IMR-90 (cell line): ENCODE measurements around the gene STYXL1. TPM values are rescaled to one million over a fixed set of nuclear protein-coding genes. Genes with fewer than 3 reads are reported as not detected.
"Not testable (repeated sequence)": the region's sequence is repeated elsewhere in the genome, so short reads cannot be mapped to it uniquely, and the experiment has no call there.

Experiments
- ATAC-seq: fragments of 200-7000 bp; cut with Tn5 transposase; 2 replicates; pipeline ENCODE4 v1.9.1; 2020; ENCODE audit warnings: low read depth, mild to moderate bottlenecking, moderate library complexity
- BruUV-seq: library from RNA; stranded (reverse); fragments of 400-500 nt; replicated peaks from 2 replicates; lab custom pipeline; 2021; lab: Mats Ljungman, UMichigan
- CTCF ChIA-PET: fragments of 300-600 bp; formaldehyde crosslinking; extraction: SDS; loops from one replicate; lab custom pipeline; 2021; ENCODE audit warnings: antibody characterized with exemption; lab: Yijun Ruan, JAX
- POLR2A ChIA-PET: fragments of 300-600 bp; sonication (Branson Sonifier 250); formaldehyde crosslinking; loops from one replicate; lab custom pipeline; 2022; ENCODE audit warnings: antibody characterized with exemption; ENCODE audit not compliant: unreplicated experiment; lab: Charles Lee
- DNase-seq: peaks from one replicate; pipeline ENCODE4 v3.0.0; 2013
- H2AFZ ChIP-seq: replicated peaks from 2 replicates; pipeline ENCODE3; 2013; ENCODE audit warnings: low read length, mild to moderate bottlenecking; ENCODE audit not compliant: poor library complexity
- H2AK5ac ChIP-seq: 2 replicates; pipeline ENCODE4 v1.6.1; 2013; ENCODE audit warnings: low read depth, low read length, inconsistent platforms
- H2AK9ac ChIP-seq: replicated peaks from 2 replicates; pipeline ENCODE3; 2013; ENCODE audit warnings: mild to moderate bottlenecking, low read depth, low read length, moderate library complexity; ENCODE audit not compliant: poor library complexity
- H2BK120ac ChIP-seq: 2 replicates; pipeline ENCODE4 v1.6.1; 2013; ENCODE audit warnings: low read depth, low read length, inconsistent platforms
- H2BK15ac ChIP-seq: 3 replicates; pipeline ENCODE4 v1.6.1; 2013; ENCODE audit warnings: low read depth, low read length, inconsistent platforms
- H2BK20ac ChIP-seq: 2 replicates; pipeline ENCODE4 v1.6.1; 2013; ENCODE audit warnings: low read depth, mild to moderate bottlenecking, inconsistent platforms, low read length, moderate library complexity
- H2BK5ac ChIP-seq: 2 replicates; pipeline ENCODE4 v1.6.1; 2013; ENCODE audit warnings: mild to moderate bottlenecking, low read depth, low read length, inconsistent platforms; ENCODE audit not compliant: poor library complexity, severe bottlenecking
- H3K14ac ChIP-seq: replicated peaks from 2 replicates; pipeline ENCODE4 v1.6.1; 2013; ENCODE audit warnings: low read depth, low read length, inconsistent platforms
- H3K18ac ChIP-seq: 2 replicates; pipeline ENCODE4 v1.6.1; 2013; ENCODE audit warnings: low read depth, low read length, control low read depth
- H3K23ac ChIP-seq: 2 replicates; pipeline ENCODE4 v1.6.1; 2013; ENCODE audit warnings: low read depth, low read length, inconsistent platforms
- H3K27ac ChIP-seq: 2 replicates; pipeline ENCODE4 v1.5.1; 2013; ENCODE audit warnings: mild to moderate bottlenecking, control low read depth, low read length; ENCODE audit not compliant: insufficient read depth
- H3K27me3 ChIP-seq: 2 replicates; pipeline ENCODE4 v1.6.1; 2013; ENCODE audit warnings: low read length; ENCODE audit not compliant: control insufficient read depth, insufficient read depth
- H3K36me3 ChIP-seq: 2 replicates; pipeline ENCODE4 v1.6.1; 2013; ENCODE audit warnings: low read length, mixed read lengths; ENCODE audit not compliant: control insufficient read depth, insufficient read depth
- H3K4ac ChIP-seq: 2 replicates; pipeline ENCODE4 v1.6.1; 2013; ENCODE audit warnings: low read depth, low read length, inconsistent platforms
- H3K4me1 ChIP-seq: 2 replicates; pipeline ENCODE4 v1.6.1; 2013; ENCODE audit warnings: low read length, mixed read lengths; ENCODE audit not compliant: control insufficient read depth, insufficient read depth
- H3K4me2 ChIP-seq: 2 replicates; pipeline ENCODE4 v1.6.1; 2013; ENCODE audit warnings: low read depth, mild to moderate bottlenecking, control low read depth, low read length, moderate library complexity
- H3K4me3 ChIP-seq: 2 replicates; pipeline ENCODE4 v1.5.1; 2013; ENCODE audit warnings: low read depth, mild to moderate bottlenecking, control low read depth, low read length, moderate library complexity; ENCODE audit not compliant: insufficient read depth
- H3K56ac ChIP-seq: 2 replicates; pipeline ENCODE4 v1.6.1; 2013; ENCODE audit warnings: low read length, inconsistent platforms; ENCODE audit not compliant: insufficient read depth; ENCODE audit errors: extremely low read depth
- H3K79me1 ChIP-seq, 2 experiments: 2 replicates each; pipeline ENCODE4 v1.6.1; 2013; ENCODE audit warnings: low read length in 2 of 2, inconsistent platforms in 1 of 2, low read depth in 1 of 2
- H3K9ac ChIP-seq: 2 replicates; pipeline ENCODE4 v1.6.1; 2013; ENCODE audit warnings: low read depth, low read length, control low read depth
- H3K9me1 ChIP-seq: 2 replicates; pipeline ENCODE4 v1.6.1; 2013; ENCODE audit warnings: low read length, inconsistent platforms; ENCODE audit not compliant: insufficient read depth
- H3K9me3 ChIP-seq: 2 replicates; pipeline ENCODE4 v1.6.1; 2013; ENCODE audit warnings: low read length; ENCODE audit not compliant: control insufficient read depth, insufficient read depth
- H4K20me1 ChIP-seq: 2 replicates; pipeline ENCODE4 v1.6.1; 2013; ENCODE audit warnings: low read length, inconsistent platforms; ENCODE audit not compliant: insufficient read depth
- H4K5ac ChIP-seq: 2 replicates; pipeline ENCODE4 v1.6.1; 2013; ENCODE audit warnings: mild to moderate bottlenecking, low read depth, low read length, control low read depth
- H4K8ac ChIP-seq, 2 experiments: 2 replicates each; pipeline ENCODE4 v1.6.1; 2013; ENCODE audit warnings: low read depth in 2 of 2, low read length in 2 of 2, control low read depth in 1 of 2, inconsistent platforms in 1 of 2
- H4K91ac ChIP-seq: 2 replicates; pipeline ENCODE4 v1.6.1; 2013; ENCODE audit warnings: low read depth, low read length, inconsistent platforms; ENCODE audit not compliant: insufficient read depth
- WGBS, 2 experiments: methylation state at CpG; one replicate each; pipeline versions ENCODE4 v1.1.5 to v1.1.7; 2013; ENCODE audit warnings: missing lambda C conversion rate in 2 of 2; ENCODE audit not compliant: insufficient read length in 1 of 2; ENCODE audit errors: extremely low coverage in 2 of 2; 5-methylcytosine and 5-hydroxymethylcytosine counted together
- dilution Hi-C: fragments of 300-500 bp; cut with HindIII; formaldehyde crosslinking; loops from one replicate; pipeline ENCODE4 v1.14.3; 2018; ENCODE audit warnings: low sequenced_read_pairs; ENCODE audit not compliant: unreplicated experiment
- in situ Hi-C: fragments of 300-500 bp; cut with MboI; formaldehyde crosslinking; loops from 3 replicates; pipeline ENCODE4 v1.14.3; 2019; ENCODE audit warnings: low sequenced_read_pairs, inconsistent platforms, mixed read lengths
- intact Hi-C: fragments of 100-400 bp; cut with micrococcal nuclease; formaldehyde crosslinking; loops from 2 replicates; pipeline ENCODE4 v1.10.0; 2022
- polyA plus RNA-seq, 3 experiments: library from polyadenylated mRNA; depleted of rRNA; stranded (reverse); fragments of >200 nt; gene quantifications; 2 replicates each; pipeline ENCODE4 v1.2.3, GENCODE V29; 2012; ENCODE audit warnings: low replicate concordance in 1 of 3
- total RNA-seq: library from RNA; depleted of rRNA; stranded (reverse); fragments of >200 nt; gene quantifications from 2 replicates; pipeline ENCODE4 v1.2.3, GENCODE V29; 2012

Gene STYXL1
- total and polyA plus RNA-seq, 2 of the 4 experiments (the other 2 are of a cell fraction): 66.1 to 73.8 TPM

- dilution Hi-C loops: not testable (repeated sequence)
- in situ Hi-C loops: loop anchor here (5.0 kb wide), 1 partner anchor 151 kb away; no protein-coding TSS in a partner anchor
Observed at GRCh38 chr7:76018520-76018919, 29.3 kb downstream of the STYXL1 start.

More at GRCh38 chr7:76018520-76018919, 29.3 kb downstream of the STYXL1 start:
- H3K36me3 ChIP-seq, H4K5ac ChIP-seq, H4K8ac ChIP-seq, H3K4me1 ChIP-seq, H4K91ac ChIP-seq, H2BK15ac ChIP-seq, H3K56ac ChIP-seq, H3K4me2 ChIP-seq, H2AK5ac ChIP-seq, H3K79me1 ChIP-seq, BruUV-seq, H3K27ac ChIP-seq, H3K27me3 ChIP-seq, DNase-seq, H2AFZ ChIP-seq, H3K9ac ChIP-seq, H3K4ac ChIP-seq, H3K18ac ChIP-seq, H3K9me1 ChIP-seq, H3K23ac ChIP-seq, H3K9me3 ChIP-seq, H2BK120ac ChIP-seq, H2BK5ac ChIP-seq, H2BK20ac ChIP-seq, H3K14ac ChIP-seq, H2AK9ac ChIP-seq, ATAC-seq, H3K4me3 ChIP-seq, H4K20me1 ChIP-seq, POLR2A ChIA-PET: not testable (repeated sequence)
- CTCF ChIA-PET: interaction anchor here (1.0 to 2.6 kb wide), 2 partner anchors 152 kb away, joined by 8 to 13 read pairs; no protein-coding TSS in a partner anchor
- 100% methylated on average over 1 of the region's 4 CpGs; no CpG with 5 or more reads in 1 of the 2 experiments for WGBS, 2 experiments
- intact Hi-C loops: loop anchor here (10.0 kb wide), 1 partner anchor 104 kb away; the partner anchor contains the start of gene POR
